Stimulated activated naive CD8-positive, alpha-beta T cell treated with anti-CD3 and anti-CD28 coated beads, Interleukin-15, amount 100 ng/mL, for 72 hours (primary cell): ENCODE results near the gene SCAF11.
"Not testable (repeated sequence)": the region's sequence is repeated elsewhere in the genome, so short reads cannot be mapped to it uniquely, and the experiment has no call there.

ENCODE experiments used
- ATAC-seq: fragments of 150-1000 bp; cut with Tn5 transposase; 2 replicates; pipeline ENCODE4 v1.10.0; 2021; ENCODE audit warnings: mild to moderate bottlenecking, moderate library complexity
- DNase-seq, 2 donors: peaks; one replicate each; pipeline ENCODE4 v3.0.0; 2021 to 2022
- H3K27ac Mint-ChIP-seq, 2 donors: one replicate each; pipeline ENCODE4 v1.8.0; 2022; ENCODE audit warnings: mild to moderate bottlenecking in 2 of 2, mixed read lengths in 2 of 2, moderate library complexity in 2 of 2
- H3K27me3 Mint-ChIP-seq: one replicate; pipeline ENCODE4 v1.8.0; 2022; ENCODE audit warnings: mixed read lengths
- H3K4me1 Mint-ChIP-seq: one replicate; pipeline ENCODE4 v1.8.0; 2022; ENCODE audit warnings: mild to moderate bottlenecking, mixed read lengths
- H3K4me3 Mint-ChIP-seq, 2 donors: one replicate each; pipeline ENCODE4 v1.8.0; 2022; ENCODE audit warnings: mild to moderate bottlenecking in 2 of 2, mixed read lengths in 2 of 2, moderate library complexity in 1 of 2
- H3K9me3 Mint-ChIP-seq, 2 donors: one replicate each; pipeline ENCODE4 v1.8.0; 2022; ENCODE audit warnings: mixed read lengths in 2 of 2

SCAF11 gene

DNA sequence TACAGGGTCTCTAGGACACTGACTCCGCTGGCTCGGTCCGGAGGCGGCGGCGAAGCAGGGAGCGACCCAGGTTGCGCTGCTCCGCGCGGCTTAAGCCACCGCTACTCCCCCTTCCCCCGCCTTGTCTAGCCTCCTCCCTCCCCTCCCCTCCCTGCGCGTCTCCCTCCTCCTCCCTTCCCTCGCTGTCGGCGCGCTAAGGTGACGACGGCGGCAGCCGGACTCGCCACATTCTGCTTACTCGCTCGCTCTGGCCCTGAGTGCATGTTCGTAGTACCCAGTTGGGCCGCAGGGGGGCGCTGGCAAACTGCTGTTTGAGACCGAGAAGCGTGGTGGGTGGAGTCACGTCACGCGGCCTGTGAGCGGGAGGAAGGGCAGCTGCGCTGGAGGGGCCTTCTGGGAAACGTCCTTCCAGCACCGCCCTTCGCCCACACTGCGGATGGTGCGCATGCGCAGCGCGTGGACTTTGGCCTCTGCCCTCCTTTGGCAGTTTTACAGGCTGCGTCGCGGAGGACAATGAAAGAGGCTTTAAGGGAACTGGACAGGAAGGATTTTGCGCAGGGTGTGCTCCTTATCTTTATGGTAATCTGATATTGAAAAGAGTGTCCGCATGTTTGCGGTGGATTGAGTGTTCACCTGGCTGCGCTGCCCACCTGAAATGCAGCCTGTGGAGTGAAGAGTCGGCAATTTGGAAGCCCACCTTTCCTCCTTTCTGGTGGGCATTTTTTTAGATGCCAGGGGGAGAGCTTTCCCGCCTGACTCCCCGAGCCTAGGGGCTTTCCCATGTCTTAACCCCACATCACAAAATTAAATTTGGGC lies at the start of gene SCAF11:
TSS of gene SCAF11 (minus strand) at position 107 of the 816 bp plus-strand sequence. CDS start 26,407 bp downstream, outside the sequence.
- Mint-ChIP-seq H3K27me3 (no peaks in the 10 kb centered on the region), H3K4me1 (peaks cover 31% of the 10 kb centered on the region), H3K4me3 (peak within 1 kb of the TSS; percentile 93 to 99), H3K27ac (peak within 1 kb of the TSS; percentile 99), H3K9me3 (no peaks in the 10 kb centered on the region)
- ATAC-seq (peak; percentile 92), DNase-seq (peak; percentile 100)

- H3K4me3 Mint-ChIP-seq: not testable (repeated sequence)
Observed at GRCh38 chr12:46037066-46037465, 46.7 kb upstream of the SCAF11 start.

GRCh38 chr12:46027172-46027571 lies 36.8 kb upstream of the SCAF11 start:
- DNase-seq: no peak
- Mint-ChIP-seq H3K9me3 (peaks cover 32 to 66% of the 10 kb centered on the region in 2 donors), H3K4me3 (no peak overlapping the region), H3K4me1 (no peaks in the 10 kb centered on the region), H3K27ac (no peak overlapping the region), H3K27me3 (peaks cover 7% of the 10 kb centered on the region)
- no peak for ATAC-seq

More at GRCh38 chr12:46037066-46037465, 46.7 kb upstream of the SCAF11 start:
- not testable (repeated sequence) for H3K9me3 Mint-ChIP-seq, H3K27me3 Mint-ChIP-seq, DNase-seq, ATAC-seq, H3K4me1 Mint-ChIP-seq, H3K27ac Mint-ChIP-seq

DNA sequence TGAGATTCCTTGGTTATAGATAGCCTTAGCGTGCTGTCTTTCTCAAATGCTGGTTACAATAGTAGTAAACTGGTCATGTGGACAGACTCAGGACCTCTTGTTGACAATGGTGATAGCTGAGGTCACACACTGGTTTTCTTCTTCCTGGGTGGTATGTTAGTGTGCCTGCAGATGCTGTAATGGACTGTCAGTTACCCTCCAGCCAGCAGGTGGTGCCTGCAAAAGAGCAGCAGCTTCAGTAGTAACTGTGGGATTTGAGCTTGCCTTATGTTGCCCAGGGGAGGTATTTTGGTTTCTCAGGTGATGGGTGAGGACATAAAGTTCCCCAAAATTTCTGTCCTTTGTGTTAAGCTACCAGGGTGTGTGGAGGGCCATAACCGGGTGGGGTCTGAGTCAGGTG lies 33.7 kb upstream of the SCAF11 start:
- peaks cover 34 to 76% of the 10 kb centered on the region in 2 donors for H3K9me3 Mint-ChIP-seq
- no peak overlapping the region for H3K27ac Mint-ChIP-seq
- ATAC-seq (no peak), DNase-seq (no peak)
- peaks cover 7% of the 10 kb centered on the region for H3K27me3 Mint-ChIP-seq
- H3K4me3 Mint-ChIP-seq: no peak overlapping the region
- H3K4me1 Mint-ChIP-seq: no peaks in the 10 kb centered on the region

- Mint-ChIP-seq H3K4me1 (no peaks in the 10 kb centered on the region), H3K9me3 (peaks cover 14 to 46% of the 10 kb centered on the region in 2 donors), H3K4me3 (no peak overlapping the region), H3K27me3 (peaks cover 7% of the 10 kb centered on the region), H3K27ac (no peak overlapping the region)
- DNase-seq (no peak), ATAC-seq (no peak)
Observed at GRCh38 chr12:46020768-46021167, 30.4 kb upstream of the SCAF11 start.

- H3K9me3 Mint-ChIP-seq: peaks cover 7 to 25% of the 10 kb centered on the region in 2 donors
- ATAC-seq, DNase-seq, H3K27me3 Mint-ChIP-seq, H3K4me3 Mint-ChIP-seq, H3K27ac Mint-ChIP-seq, H3K4me1 Mint-ChIP-seq: not testable (repeated sequence)
Observed at GRCh38 chr12:46018712-46019111, 28.3 kb upstream of the SCAF11 start.

DNA sequence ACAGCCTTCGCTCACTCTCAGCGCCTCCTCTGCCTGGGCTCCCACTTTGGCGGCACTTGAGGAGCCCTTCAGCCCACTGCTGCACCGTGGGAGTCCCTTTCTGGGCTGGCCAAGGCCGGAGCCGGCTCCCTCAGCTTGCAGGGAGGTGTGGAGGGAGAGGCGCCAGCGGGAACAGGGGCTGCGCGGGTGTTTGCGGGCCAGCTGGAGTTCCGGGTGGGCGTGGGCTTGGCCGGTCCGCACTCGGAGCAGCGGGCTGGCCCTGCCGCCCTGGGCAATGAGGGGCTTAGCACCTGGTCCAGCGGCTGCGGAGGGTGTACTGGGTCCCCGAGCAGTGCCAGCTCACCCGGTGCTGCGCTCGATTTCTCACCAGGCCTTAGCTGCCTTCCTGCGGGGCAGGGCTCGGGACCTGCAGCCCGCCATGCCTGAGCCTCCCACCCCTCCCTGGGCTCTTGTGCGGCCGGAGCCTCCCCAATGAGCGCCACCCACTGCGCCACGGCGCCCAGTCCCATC lies 27.5 kb upstream of the SCAF11 start:
- ATAC-seq, H3K27ac Mint-ChIP-seq, DNase-seq, H3K27me3 Mint-ChIP-seq, H3K4me1 Mint-ChIP-seq, H3K4me3 Mint-ChIP-seq: not testable (repeated sequence)
- peaks cover 7 to 17% of the 10 kb centered on the region in 2 donors for H3K9me3 Mint-ChIP-seq

DNA sequence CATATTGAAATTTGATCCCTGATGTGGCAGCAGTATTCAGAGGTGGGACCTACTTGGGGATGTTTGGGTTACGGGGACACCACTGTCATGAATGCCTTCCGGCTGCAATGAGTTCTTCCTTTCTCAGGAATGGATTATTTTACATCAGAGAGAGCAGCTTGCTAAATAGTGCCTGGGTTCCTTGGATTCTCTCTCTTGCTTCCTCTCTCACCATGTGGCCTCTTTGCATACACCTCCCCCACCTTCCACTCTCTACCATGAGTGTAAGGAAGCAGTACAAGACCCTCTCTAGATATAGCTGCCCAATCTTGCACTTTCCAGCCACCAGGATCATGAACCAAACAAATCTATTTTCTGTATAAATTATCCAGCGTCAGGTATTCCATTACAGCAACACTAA lies 15.4 kb upstream of the SCAF11 start:
- no peak overlapping the region for H3K4me3 Mint-ChIP-seq
- DNase-seq: no peak
- H3K27me3 Mint-ChIP-seq: no peaks in the 10 kb centered on the region
- ATAC-seq: no peak
- H3K27ac Mint-ChIP-seq: peak overlapping the region in 1 of 2 donors; percentile 1
- H3K4me1 Mint-ChIP-seq: no peaks in the 10 kb centered on the region
- H3K9me3 Mint-ChIP-seq: no peaks in the 10 kb centered on the region

GRCh38 chr12:46005151-46005797 lies 14.9 kb upstream of the SCAF11 start:
- Mint-ChIP-seq H3K27ac (peak overlapping the region in 1 of 2 donors; percentile 75), H3K4me3 (no peak overlapping the region), H3K9me3 (no peaks in the 10 kb centered on the region), H3K4me1 (no peaks in the 10 kb centered on the region), H3K27me3 (no peaks in the 10 kb centered on the region)
- ATAC-seq (no peak), DNase-seq (no peak)

DNA sequence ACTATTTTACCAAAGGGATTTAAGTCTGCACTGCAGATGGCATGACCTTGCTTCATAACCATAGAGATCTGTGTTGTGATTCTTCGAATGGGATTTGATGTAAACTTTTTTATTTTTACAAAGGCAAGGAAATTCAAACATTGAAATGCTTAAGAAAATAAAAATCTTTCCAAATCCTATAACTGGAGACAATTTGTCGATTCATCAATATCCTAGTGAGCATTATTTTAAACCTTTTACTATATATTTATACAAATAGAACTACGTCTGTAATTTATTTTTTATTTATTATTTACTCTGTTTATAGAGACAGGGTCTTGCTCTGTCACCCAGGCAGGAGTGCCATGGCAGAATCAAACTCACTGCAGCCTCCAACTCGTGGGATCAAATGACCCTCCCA lies 14.3 kb upstream of the SCAF11 start:
- no peak for ATAC-seq
- H3K27ac Mint-ChIP-seq: no peak overlapping the region
- H3K9me3 Mint-ChIP-seq: no peaks in the 10 kb centered on the region
- H3K27me3 Mint-ChIP-seq: no peaks in the 10 kb centered on the region
- no peak overlapping the region for H3K4me3 Mint-ChIP-seq
- H3K4me1 Mint-ChIP-seq: no peaks in the 10 kb centered on the region
- DNase-seq: no peak

DNA sequence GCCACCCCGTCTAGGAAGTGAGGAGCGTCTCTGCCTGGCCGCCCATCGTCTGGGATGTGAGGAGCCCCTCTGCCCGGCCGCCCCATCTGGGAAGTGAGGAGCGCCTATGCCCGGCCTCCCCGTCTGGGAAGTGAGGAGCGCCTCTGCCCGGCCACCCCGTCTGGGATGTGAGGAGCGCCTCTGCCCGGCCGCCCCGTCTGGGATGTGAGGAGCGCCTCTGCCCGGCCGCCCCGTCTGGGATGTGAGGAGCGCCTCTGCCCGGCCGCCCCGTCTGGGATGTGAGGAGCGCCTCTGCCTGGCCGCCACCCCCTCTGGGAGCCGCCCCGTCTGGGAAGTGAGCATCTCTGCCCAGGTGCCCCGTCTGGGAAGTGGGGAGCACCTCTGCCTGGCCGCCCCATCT lies 9.7 kb upstream of the SCAF11 start:
- not testable (repeated sequence) for H3K9me3 Mint-ChIP-seq, H3K4me3 Mint-ChIP-seq, H3K27ac Mint-ChIP-seq, H3K27me3 Mint-ChIP-seq, ATAC-seq, DNase-seq, H3K4me1 Mint-ChIP-seq

DNA sequence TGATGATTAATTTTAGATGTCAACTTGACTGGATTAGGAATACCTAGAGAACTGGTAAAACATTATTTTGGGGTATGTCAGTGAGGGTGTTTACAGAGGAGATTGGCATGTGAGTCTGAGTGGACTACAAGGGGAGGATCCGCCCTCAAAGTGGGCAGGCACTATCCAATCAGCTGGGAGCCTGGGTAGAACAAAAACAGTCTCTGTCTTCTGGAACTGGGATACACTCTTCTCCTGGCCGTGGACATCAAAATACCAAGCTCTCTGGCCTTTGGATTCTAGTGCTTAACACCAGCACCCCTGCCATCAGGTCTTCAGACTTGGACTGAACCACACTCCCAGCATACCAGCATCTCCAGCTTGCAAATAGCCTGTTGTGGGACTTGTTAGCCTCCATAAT lies 4.4 kb upstream of the SCAF11 start:
- Mint-ChIP-seq H3K4me1 (no peaks in the 10 kb centered on the region), H3K27ac (no peak overlapping the region), H3K27me3 (no peaks in the 10 kb centered on the region), H3K4me3 (no peak overlapping the region), H3K9me3 (no peaks in the 10 kb centered on the region)
- DNase-seq (no peak), ATAC-seq (no peak)

GRCh38 chr12:45991284-45992249 lies 1.2 kb upstream of the SCAF11 start:
- DNase-seq (peak; percentile 66 to 77), ATAC-seq (peak; percentile 21)
- peak overlapping the region; percentile 93 to 99 for H3K4me3 Mint-ChIP-seq
- H3K27me3 Mint-ChIP-seq: no peaks in the 10 kb centered on the region
- H3K27ac Mint-ChIP-seq: peak overlapping the region; percentile 99
- no peaks in the 10 kb centered on the region for H3K9me3 Mint-ChIP-seq
- H3K4me1 Mint-ChIP-seq: peaks cover 22% of the 10 kb centered on the region

DNA sequence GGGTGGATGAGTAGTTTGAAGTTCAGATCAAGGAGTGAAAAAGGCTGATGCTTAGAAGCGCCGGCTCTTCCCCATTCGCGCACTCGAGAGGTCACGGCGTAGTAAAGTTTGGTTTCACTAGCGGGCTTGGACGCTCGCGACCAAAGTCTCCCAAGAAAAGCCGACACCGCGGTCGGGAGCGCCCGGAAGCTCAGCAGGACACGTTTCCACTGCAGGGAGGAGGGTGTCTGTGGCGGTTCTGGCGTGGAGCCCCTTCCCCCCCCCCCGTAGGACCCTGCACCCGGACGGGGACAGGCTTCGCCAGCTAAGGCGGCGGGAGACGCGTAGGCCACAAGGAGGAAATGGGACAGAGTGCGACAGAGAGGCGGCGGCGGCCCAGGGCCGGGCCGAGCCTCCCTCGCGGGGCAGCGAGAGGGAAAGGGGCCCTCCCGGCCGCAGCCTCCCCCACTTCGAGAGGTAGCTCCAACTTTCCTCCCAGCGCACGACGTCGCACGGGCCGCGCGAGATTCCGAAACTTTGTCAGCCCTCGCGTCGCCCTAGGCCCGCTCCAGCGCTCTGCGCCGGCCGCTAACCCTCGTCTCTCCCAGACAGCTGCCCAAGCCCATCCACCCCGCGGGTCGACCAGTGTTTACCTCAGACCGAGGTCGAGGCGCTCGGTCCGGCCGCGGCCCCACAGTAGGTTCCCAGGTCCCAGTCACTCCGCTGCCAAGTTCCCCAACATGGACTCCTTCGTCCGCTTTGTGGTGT lies 480 bp downstream of the SCAF11 start:
- DNase-seq (peak in 1 of 2 donors; percentile 66), ATAC-seq (peak; percentile 49)
- peak overlapping the region; percentile 93 to 99 for H3K4me3 Mint-ChIP-seq
- no peaks in the 10 kb centered on the region for H3K9me3 Mint-ChIP-seq
- no peaks in the 10 kb centered on the region for H3K27me3 Mint-ChIP-seq
- peaks cover 39% of the 10 kb centered on the region for H3K4me1 Mint-ChIP-seq
- H3K27ac Mint-ChIP-seq: peak overlapping the region; percentile 99
